ENCODE data around the gene ACTR2. TPM values are rescaled to one million over a fixed set of nuclear protein-coding genes. Genes with fewer than 3 reads are reported as not detected.
"Not testable (repeated sequence)": the region's sequence is repeated elsewhere in the genome, so short reads cannot be mapped to it uniquely, and the experiment has no call there.

ACTR2 gene
- total RNA-seq, 1 donor from 2014 or later = 217 TPM

DNA sequence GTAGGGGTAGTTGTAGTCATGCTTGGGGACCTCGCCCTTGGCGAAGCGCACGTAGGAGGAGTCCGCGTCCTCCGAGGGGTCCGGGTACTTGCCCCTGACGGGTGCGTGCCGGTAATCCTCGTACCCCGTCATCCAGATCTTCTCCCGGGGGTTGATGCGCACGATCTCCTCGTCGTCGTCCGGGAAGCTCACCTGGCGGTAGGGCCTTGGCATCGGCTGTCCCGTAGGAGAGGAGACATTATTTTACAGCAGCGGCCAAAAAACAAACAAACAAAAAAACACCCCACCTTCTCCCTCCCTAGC lies 86.3 kb downstream of the ACTR2 start:
- TF ChIP-seq, protein P1, sequence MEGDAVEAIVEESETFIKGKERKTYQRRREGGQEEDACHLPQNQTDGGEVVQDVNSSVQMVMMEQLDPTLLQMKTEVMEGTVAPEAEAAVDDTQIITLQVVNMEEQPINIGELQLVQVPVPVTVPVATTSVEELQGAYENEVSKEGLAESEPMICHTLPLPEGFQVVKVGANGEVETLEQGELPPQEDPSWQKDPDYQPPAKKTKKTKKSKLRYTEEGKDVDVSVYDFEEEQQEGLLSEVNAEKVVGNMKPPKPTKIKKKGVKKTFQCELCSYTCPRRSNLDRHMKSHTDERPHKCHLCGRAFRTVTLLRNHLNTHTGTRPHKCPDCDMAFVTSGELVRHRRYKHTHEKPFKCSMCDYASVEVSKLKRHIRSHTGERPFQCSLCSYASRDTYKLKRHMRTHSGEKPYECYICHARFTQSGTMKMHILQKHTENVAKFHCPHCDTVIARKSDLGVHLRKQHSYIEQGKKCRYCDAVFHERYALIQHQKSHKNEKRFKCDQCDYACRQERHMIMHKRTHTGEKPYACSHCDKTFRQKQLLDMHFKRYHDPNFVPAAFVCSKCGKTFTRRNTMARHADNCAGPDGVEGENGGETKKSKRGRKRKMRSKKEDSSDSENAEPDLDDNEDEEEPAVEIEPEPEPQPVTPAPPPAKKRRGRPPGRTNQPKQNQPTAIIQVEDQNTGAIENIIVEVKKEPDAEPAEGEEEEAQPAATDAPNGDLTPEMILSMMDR (conservative IDR thresholded peaks at IDR 0.05) = no peak
- no peak overlapping the region for H3K4me3 Mint-ChIP-seq
- no peaks in the 10 kb centered on the region for H3K27me3 Mint-ChIP-seq (ENCODE audit: low read depth)
- H3K9me3 Mint-ChIP-seq = no peaks in the 10 kb centered on the region
- H3K36me3 Mint-ChIP-seq (ENCODE audit: low read depth) = peaks cover 31% of the 10 kb centered on the region
- no peak overlapping the region for H3K27ac Mint-ChIP-seq (ENCODE audit: unreplicated experiment)
- DNase-seq (ENCODE audit: low read depth, low spot score) = no peak
- H3K4me1 Mint-ChIP-seq = no peaks in the 10 kb centered on the region

DNA sequence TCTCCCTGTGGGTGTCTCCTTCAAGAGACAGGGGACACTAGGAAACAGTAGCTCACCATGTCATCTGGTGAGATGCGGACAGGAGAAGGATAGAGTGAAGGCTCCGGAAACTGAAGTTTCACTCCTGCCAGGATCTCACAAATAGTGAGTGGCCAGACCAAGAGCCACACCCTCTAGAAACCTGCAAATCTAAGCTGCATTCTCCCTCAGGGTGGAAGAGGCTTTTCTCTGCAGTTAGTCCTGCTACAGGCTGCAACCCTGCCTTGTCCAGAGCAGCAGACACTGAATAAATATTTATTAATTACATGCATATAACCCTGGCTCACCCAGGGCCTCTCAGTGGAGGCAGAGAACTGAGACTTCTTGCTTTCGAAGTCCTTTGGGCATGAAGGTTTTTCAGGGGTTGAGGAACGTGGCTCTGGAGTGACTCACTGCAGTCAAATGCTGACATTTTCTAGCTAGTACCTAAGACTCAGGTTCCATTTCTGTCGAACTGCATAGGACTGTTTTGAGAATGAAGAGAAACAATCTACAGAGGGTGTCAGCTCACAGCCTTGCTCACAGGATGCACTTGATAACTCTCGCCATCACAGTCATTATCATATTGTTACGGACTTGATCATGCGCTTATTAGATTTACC lies 87.3 kb downstream of the ACTR2 start:
- Mint-ChIP-seq H3K4me3 (no peak overlapping the region), H3K4me1 (no peaks in the 10 kb centered on the region), H3K36me3 (ENCODE audit: low read depth) (peaks cover 38% of the 10 kb centered on the region), H3K9me3 (no peaks in the 10 kb centered on the region), H3K27ac (ENCODE audit: unreplicated experiment) (no peak overlapping the region), H3K27me3 (ENCODE audit: low read depth) (no peaks in the 10 kb centered on the region)
- DNase-seq (ENCODE audit: low read depth, low spot score) = no peak
- TF ChIP-seq, protein P1 (conservative IDR thresholded peaks at IDR 0.05) = no peak

DNA sequence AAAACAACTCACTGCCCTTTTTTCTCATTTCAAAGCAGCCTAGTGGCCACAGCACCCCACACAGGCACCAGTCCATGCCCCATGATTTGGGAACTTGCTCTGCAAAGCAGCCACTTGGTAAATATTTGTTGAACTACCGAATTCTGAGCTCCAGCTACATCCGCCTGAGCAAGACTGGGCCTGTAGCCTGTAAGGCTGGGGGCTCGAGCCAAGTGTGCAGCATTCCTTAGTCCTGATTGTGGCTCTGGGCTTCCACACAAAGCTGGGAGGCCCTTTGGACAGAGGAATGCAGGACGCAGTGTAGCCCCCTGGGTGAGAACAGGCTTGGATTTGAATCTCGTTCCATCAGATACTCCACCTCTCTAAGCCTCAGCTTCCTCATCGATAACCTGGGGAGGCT lies 88.4 kb downstream of the ACTR2 start:
- Mint-ChIP-seq H3K4me3 (no peak overlapping the region), H3K4me1 (no peaks in the 10 kb centered on the region), H3K27ac (ENCODE audit: unreplicated experiment) (no peak overlapping the region), H3K36me3 (ENCODE audit: low read depth) (peaks cover 43% of the 10 kb centered on the region), H3K27me3 (ENCODE audit: low read depth) (no peaks in the 10 kb centered on the region), H3K9me3 (no peaks in the 10 kb centered on the region)
- DNase-seq (ENCODE audit: low read depth, low spot score) = no peak
- TF ChIP-seq, protein P1 (conservative IDR thresholded peaks at IDR 0.05) = no peak

DNA sequence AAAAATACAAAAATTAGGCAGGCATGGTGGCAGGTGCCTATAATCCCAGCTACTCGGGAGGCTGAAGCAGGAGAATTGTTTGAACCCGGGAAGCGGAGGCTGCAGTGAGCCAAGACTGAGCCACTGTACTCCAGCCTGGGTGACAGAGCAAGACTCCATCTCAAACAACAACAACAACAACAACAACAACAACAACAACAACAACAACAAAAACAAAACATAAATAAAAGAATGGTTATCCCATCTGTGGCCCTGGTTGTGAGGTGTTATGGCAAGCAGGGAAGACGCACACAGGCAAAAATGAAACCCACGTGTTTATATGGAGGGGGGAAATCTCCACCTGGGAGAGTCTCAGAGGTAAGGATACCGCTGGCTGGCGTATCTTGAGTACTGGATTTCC lies 89.7 kb downstream of the ACTR2 start:
- H3K27ac Mint-ChIP-seq (ENCODE audit: unreplicated experiment); H3K4me3 Mint-ChIP-seq; H3K4me1 Mint-ChIP-seq; H3K27me3 Mint-ChIP-seq (ENCODE audit: low read depth); DNase-seq (ENCODE audit: low read depth, low spot score); H3K9me3 Mint-ChIP-seq: not testable (repeated sequence)
- peaks cover 43% of the 10 kb centered on the region for H3K36me3 Mint-ChIP-seq (ENCODE audit: low read depth)

DNA sequence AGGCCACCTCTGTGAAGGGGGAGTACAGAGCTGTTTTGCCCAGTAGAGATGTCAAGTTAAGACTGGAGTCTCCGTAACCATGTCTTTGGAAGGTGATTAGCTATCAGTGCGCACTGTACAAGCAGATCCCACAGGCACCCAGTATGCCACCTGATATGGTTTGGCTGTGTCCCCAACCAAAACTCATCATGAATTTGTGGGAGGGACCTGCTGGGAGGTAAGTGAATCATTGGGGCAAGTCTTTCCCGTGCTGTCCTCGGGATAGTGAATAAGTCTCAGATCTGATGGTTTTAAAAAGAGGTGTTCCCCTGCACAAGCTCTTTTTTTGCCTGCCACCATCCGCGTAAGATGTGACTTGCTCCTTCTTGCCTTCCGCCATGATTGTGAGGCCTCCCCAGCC lies 90.2 kb downstream of the ACTR2 start:
- Mint-ChIP-seq H3K4me3 (no peak overlapping the region), H3K36me3 (ENCODE audit: low read depth) (peaks cover 40% of the 10 kb centered on the region), H3K9me3 (no peaks in the 10 kb centered on the region), H3K27ac (ENCODE audit: unreplicated experiment) (no peak overlapping the region), H3K27me3 (ENCODE audit: low read depth) (no peaks in the 10 kb centered on the region), H3K4me1 (no peaks in the 10 kb centered on the region)
- DNase-seq (ENCODE audit: low read depth, low spot score) = no peak
- TF ChIP-seq, protein P1 (conservative IDR thresholded peaks at IDR 0.05) = no peak

DNA sequence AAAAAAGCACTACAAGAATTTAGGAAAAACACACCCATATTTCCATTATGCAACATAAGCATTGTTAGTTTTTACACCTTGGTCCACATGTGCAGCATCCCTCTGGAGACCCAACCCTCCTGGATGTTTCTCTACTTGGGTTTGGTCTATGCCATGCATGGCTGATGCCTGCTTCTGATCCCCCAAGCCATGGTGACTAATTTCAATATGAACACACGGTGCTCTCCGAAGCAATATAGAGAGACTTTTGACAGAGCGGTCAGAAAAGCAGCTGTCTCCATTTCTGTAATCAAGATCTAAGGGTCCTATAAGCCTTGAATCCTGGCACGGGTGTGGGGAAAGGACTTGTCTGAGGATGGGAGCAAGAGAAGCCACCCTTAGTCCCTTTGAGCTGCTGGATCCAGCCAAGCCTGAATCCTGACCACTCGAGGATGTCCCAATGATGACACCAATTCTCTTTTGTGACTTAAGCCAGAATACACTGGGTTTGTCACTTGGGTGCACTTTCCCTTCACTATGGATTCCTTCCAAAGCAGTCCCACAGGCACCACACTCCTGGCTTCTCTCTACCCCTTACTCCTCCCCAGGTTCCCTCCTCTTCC lies 91.5 kb downstream of the ACTR2 start:
- no peaks in the 10 kb centered on the region for H3K27me3 Mint-ChIP-seq (ENCODE audit: low read depth)
- no peaks in the 10 kb centered on the region for H3K4me1 Mint-ChIP-seq
- TF ChIP-seq, protein P1 (conservative IDR thresholded peaks at IDR 0.05) = no peak
- H3K9me3 Mint-ChIP-seq = no peaks in the 10 kb centered on the region
- H3K36me3 Mint-ChIP-seq (ENCODE audit: low read depth) = peaks cover 32% of the 10 kb centered on the region
- no peak for DNase-seq (ENCODE audit: low read depth, low spot score)
- no peak overlapping the region for H3K27ac Mint-ChIP-seq (ENCODE audit: unreplicated experiment)
- no peak overlapping the region for H3K4me3 Mint-ChIP-seq

Measured in neural crest cell (in vitro differentiated cells).